ENCODE data around the gene PTGER2. TPM values are rescaled to one million over a fixed set of nuclear protein-coding genes. Genes with fewer than 3 reads are reported as not detected.

The PTGER2 gene, protein sequence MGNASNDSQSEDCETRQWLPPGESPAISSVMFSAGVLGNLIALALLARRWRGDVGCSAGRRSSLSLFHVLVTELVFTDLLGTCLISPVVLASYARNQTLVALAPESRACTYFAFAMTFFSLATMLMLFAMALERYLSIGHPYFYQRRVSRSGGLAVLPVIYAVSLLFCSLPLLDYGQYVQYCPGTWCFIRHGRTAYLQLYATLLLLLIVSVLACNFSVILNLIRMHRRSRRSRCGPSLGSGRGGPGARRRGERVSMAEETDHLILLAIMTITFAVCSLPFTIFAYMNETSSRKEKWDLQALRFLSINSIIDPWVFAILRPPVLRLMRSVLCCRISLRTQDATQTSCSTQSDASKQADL
- 3.7 and 5.7 TPM in 2 replicates for total RNA-seq (2014; rRNA removed; shearing (Covaris generic))

- DNase-seq (ENCODE audit: low spot score), result peak; percentile 76
Measured at GRCh38 chr14:52313903-52314594, at the start of gene PTGER2. Gene PTGER2, plus strand, starts transcription at chr14:52314312. Its CDS starts 237 bp downstream, at chr14:52314549.

GRCh38 chr14:52265253-52265652 is 48.9 kb upstream of the PTGER2 start:
- no peak for DNase-seq (ENCODE audit: low spot score)

- DNase-seq (ENCODE audit: low spot score), result no peak
Measured at GRCh38 chr14:52266179-52266578, 47.9 kb upstream of the PTGER2 start.

DNA sequence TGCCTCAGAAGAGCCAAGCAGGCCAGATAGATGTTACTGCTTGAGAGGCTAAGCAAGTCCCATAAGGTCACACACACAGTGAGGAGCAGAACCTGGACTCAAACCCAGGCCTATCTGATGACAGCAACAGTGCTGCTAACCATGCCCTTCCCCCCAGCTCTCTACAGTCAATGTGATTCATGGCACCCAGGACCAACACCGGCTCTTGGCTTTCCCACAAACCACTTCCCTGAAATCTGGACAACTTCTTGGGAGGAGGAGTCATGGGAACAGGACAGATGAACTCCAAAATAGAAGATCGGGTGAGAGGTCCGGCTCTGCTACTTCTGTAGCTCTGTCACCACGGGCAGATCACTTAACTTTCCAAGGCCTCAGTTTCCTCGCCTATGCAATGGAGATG is 47.3 kb upstream of the PTGER2 start:
- DNase-seq (ENCODE audit: low spot score), result peak; percentile 18

- no peak for DNase-seq (ENCODE audit: low spot score)
Measured at GRCh38 chr14:52267501-52268278, 46.4 kb upstream of the PTGER2 start, which contains the start of gene PTGDR. Gene PTGDR, plus strand, starts transcription at chr14:52267698. Its CDS starts 117 bp downstream, at chr14:52267815.

DNA sequence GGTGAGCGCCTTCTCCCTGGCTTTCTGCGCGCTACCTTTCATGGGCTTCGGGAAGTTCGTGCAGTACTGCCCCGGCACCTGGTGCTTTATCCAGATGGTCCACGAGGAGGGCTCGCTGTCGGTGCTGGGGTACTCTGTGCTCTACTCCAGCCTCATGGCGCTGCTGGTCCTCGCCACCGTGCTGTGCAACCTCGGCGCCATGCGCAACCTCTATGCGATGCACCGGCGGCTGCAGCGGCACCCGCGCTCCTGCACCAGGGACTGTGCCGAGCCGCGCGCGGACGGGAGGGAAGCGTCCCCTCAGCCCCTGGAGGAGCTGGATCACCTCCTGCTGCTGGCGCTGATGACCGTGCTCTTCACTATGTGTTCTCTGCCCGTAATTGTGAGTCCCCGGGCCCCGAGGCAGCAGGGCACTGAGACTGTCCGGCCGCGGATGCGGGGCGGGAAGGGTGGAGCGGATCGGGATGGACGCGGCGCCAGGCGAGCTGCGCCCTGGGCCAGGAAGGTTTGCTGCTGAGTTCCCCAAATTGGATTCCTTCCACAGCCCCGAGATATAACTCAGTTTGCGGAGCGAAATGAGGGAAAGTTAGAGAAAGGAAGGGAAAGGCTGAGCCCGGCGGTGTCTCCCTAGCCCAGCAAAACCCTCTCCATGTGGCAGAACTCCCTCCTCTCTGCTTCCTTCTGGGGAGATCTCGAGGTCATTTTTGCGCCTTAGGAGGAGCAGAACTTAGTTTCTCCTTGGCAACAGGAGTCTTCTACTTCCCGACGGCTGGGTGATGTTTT is 45.6 kb upstream of the PTGER2 start:
- DNase-seq (ENCODE audit: low spot score), result no peak

GRCh38 chr14:52269100-52269499 is 45.0 kb upstream of the PTGER2 start:
- DNase-seq (ENCODE audit: low spot score), result no peak

GRCh38 chr14:52269982-52270381 is 44.1 kb upstream of the PTGER2 start:
- DNase-seq (ENCODE audit: low spot score), result no peak

DNA sequence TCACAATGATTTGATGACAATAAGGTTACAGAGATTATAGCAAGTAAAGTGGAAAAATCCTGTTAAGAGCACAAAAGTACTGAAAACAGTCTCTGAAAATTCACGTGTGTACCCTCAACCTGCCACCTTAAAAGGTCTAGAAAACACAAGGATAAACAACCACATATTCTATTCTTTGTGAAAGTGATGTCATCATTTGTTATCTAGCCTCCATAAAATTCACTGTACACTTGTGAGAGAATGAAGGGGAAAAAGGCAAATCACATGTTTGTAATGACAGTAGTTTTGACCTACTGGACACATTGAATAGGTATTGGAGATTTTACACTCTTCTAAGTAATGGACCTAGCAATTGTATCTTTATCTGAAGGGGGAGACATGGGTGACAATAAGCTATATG is 42.6 kb upstream of the PTGER2 start:
- DNase-seq (ENCODE audit: low spot score), result no peak

DNA sequence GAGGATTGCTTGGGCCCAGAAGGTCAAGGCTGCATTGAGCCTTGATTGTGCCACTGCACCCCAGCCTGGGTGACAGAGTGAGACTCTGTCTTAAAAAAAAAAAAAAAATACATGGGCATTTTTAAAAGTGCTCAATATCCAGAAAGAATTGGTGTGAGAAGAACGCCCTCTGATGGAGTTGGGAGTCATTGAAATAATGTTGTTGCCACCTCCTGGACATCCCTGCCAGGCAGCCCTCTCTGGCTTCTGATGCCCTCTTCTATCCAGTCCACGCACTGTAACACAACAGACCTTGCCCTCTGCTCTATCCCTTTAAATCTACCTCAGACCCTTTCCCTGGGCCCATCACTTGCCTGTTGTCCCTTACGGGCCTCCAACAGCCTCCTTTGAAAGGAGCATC is 41.7 kb upstream of the PTGER2 start:
- peak; percentile 29 for DNase-seq (ENCODE audit: low spot score)

DNA sequence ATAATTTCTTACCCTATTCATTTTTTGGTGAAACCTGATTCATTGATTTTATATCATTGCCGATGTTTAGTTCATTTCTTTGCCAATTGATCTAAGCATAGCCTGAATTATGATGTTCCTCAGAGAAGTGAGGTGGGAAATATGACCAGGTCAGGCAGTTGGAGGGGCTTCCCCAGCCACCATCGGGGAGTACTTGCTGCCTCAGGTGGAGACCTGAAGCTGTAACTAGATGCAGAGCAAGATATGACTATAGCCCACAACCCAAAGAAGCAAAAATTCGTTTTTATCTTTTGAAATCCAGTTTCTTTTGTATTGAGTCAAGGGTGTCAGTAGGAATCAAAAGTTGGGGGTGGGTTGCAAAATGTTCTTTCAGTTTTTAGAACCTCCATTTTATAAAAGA is 38.7 kb upstream of the PTGER2 start:
- no peak for DNase-seq (ENCODE audit: low spot score)

DNA sequence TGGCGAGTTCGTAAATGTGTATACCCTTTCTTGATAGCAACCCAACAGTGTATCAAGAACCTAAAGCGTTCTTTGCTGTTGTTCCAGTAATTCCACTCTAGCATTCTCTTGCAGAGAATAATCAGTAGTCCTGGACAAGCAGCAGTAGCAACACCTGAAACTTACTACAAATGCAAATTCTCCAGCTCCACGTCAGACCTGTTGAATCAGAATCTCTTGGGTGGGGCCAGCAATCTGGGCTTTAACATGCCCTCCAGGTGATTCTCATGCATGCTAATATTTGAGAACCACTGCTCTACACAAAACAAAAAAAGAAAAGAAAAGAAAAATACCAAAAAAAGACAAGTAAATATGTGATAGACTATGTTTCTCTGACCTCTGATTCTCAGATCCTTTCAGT is 36.6 kb upstream of the PTGER2 start:
- DNase-seq (ENCODE audit: low spot score), result no peak

- DNase-seq (ENCODE audit: low spot score), result peak; percentile 83
Measured at GRCh38 chr14:52279408-52279807, 34.7 kb upstream of the PTGER2 start.

DNA sequence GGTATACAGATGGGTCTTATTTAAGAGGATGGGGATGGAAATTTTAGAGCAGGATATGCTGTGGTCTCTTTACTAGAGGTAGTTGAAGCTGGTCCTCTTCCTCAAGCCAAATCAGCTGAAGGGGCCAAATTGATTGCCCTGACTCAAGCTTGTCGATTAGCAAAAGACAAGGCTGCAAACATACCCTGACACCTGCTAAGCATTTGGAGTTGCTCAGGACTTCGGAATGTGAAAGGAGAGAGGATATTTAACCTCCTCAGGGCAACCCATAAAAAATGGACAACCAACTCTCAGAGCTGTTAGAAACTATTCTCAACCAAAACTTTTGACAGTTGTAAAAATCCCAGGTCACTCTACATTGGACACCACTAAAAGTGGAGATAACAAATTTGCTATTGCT is 31.0 kb upstream of the PTGER2 start:
- no peak for DNase-seq (ENCODE audit: low spot score)

DNA sequence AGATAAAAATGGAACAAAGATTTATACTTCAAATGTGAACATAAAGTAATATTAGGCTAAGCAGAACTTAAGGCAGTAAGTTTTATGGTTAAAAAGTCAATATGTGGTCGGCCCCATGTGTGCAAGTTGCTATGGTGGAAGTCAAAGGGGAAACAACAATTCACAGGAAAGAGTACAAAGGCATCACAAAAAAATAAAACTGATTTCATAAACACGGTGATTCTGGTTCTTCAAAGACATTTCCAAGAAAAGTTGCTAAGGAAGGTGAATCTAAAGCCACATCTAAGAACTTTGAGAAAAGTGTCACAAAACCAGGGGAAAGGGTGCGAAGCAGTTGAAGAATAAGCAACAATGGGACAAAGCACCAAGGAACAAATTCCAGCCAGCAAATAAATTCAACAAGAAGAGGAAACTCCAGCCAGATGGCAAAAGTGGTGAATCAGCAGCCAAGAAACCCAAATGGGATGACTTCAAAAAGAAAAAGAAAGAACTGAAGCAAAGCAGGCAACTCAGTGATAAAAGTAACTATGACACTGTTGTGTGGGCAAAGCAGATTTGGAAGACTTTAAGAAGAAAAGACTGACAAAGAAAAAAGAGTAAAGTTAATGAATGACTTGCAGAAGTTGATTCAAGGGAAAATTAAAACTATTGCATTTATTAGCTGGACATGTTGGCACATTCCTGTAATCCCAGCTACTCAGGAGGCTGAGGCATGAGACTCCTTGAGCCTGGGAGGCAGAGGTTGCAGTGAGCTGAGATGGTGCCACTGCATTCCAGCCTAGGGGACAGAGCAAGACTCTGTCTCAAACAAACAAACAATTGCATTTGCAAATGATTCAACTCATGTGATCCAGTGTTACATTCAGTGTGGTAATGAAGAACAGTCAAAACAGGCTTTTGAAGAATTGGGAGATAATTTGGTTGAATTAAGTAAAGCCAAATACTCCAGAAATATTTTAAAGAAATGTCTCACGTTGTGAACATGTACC is 27.2 kb upstream of the PTGER2 start:
- no peak for DNase-seq (ENCODE audit: low spot score)

DNA sequence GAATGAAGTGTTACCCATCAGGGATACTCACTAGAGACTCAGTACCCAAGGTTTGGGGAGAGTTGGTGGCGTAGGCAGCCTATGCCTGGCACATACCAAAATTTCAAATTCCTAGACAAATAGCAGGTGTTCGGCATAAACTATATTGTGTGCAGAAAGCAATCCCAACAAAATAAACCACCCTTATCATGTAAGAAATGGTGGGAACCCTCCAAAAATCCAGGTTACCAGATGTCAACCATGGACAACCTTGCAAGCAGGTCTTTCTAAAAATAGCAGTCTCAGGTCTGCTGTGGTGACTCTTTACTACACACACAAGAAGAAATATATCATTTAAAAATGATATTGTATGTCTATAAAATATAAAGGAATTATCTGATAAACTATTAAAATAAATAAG is 17.7 kb upstream of the PTGER2 start:
- no peak for DNase-seq (ENCODE audit: low spot score)

DNA sequence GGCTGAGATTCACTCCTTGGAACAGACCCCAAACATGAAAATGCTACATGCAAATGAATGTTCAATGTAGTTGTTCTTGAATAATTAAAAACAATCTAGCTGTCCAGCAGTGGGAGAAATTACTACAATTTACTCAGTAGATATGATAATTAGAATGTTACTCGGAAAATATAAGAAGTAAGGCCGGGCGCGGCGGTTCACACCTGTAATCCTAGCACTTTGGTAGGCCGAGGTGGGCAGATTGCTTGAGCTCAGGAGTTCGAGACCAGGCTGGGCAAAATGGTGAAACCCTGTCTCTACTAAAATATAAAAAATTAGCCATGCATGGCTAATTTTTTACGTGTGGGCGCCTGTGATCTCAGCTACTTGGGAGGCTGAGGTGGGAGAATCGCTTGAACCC is 15.3 kb upstream of the PTGER2 start:
- DNase-seq (ENCODE audit: low spot score), result no peak

- peak; percentile 55 for DNase-seq (ENCODE audit: low spot score)
Measured at GRCh38 chr14:52299692-52300278, 14.3 kb upstream of the PTGER2 start.

GRCh38 chr14:52303236-52303635 is 10.9 kb upstream of the PTGER2 start:
- no peak for DNase-seq (ENCODE audit: low spot score)
